Spleen (tissue), 7 donors: ENCODE data around the gene HDAC5.
A peak's percentile ranks its signal among the peaks of the same experiment; 100 is the strongest.

Experiments used
- CTCF ChIP-seq, 11 experiments: fragments of 200-600 bp in 7 of 11; fragments of 450-650 bp in 4 of 11; sonication (generic) in 4 of 11; IDR thresholded peaks in 8 of 11; conservative IDR thresholded peaks in 3 of 11; 1 replicate in 7 of 11; 2 replicates in 4 of 11; pipeline versions ENCODE4 v1.4.0 to v1.8.0; 2016 to 2021; ENCODE audit warnings: antibody characterized with exemption in 11 of 11, inconsistent platforms in 4 of 11, mild to moderate bottlenecking in 1 of 11
- POLR2A ChIP-seq, 3 donors: fragments of 450-650 bp; IDR thresholded peaks; one replicate each; pipeline ENCODE4 v1.5.1; 2017; ENCODE audit warnings: antibody characterized with exemption in 3 of 3, mild to moderate bottlenecking in 1 of 3
- POLR2AphosphoS5 ChIP-seq, 3 donors: sonication (generic); formaldehyde crosslinking; IDR thresholded peaks; one replicate each; pipeline ENCODE4 v1.5.1; 2017; ENCODE audit warnings: antibody characterized with exemption in 3 of 3
- donor health status: DM: no; HTN: no; CAD: no; lungs with moderate emphysema.
- donor health status: DM: no; HTN: no; CAD: no.
- donor health status: DM: no; HTN: no; CAD: no.

GRCh38 chr17:44093231-44093900, 30.1 kb downstream of the HDAC5 start:
- no peak for TF ChIP-seq POLR2A (IDR thresholded peaks at IDR 0.05)
- no peak for TF ChIP-seq CTCF (IDR thresholded peaks at IDR 0.05 in 8 of 11, conservative IDR thresholded peaks at IDR 0.05 in 3 of 11)
- peak in 1 of 3 donors; percentile 57 for TF ChIP-seq POLR2AphosphoS5 (IDR thresholded peaks at IDR 0.05)
